Stimulated activated CD8-positive, alpha-beta memory T cell treated with anti-CD3 and anti-CD28 coated beads, Interleukin-15, amount 100 ng/mL, for 48 hours (primary cell): ENCODE results near the gene OR2T12.
"Not testable (repeated sequence)": the region's sequence is repeated elsewhere in the genome, so short reads cannot be mapped to it uniquely, and the experiment has no call there.

Experiments used
- DNase-seq, 2 donors: peaks; one replicate each; pipeline ENCODE4 v3.0.0-alpha.2; 2020; ENCODE audit warnings: low read depth in 2 of 2

The OR2T12 gene, protein sequence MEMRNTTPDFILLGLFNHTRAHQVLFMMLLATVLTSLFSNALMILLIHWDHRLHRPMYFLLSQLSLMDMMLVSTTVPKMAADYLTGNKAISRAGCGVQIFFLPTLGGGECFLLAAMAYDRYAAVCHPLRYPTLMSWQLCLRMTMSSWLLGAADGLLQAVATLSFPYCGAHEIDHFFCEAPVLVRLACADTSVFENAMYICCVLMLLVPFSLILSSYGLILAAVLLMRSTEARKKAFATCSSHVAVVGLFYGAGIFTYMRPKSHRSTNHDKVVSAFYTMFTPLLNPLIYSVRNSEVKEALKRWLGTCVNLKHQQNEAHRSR

DNA sequence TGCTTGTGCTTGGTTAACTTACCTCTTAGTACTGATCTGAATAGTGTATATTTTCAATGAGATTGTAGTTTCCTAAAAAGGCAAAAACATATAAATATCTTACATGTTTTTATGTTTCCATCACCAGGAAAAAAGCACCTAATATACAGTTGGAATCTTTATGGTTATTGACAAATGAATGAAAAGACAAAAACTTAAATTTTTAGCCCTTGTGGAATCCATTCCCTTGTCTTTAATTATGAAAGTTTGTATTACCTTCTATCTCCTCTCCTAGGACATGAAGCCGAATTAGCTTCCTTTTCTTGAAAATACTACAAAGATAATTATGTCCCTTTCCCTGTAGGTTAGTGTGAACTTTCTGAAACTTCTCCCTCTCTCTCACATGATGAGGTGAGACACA, at the start of gene OR2T12:
Gene OR2T12 (minus strand): TSS at position 101 of the 400 bp plus-strand sequence. CDS start 7,846 bp downstream, outside the sequence.
- DNase-seq, result no peak

DNA sequence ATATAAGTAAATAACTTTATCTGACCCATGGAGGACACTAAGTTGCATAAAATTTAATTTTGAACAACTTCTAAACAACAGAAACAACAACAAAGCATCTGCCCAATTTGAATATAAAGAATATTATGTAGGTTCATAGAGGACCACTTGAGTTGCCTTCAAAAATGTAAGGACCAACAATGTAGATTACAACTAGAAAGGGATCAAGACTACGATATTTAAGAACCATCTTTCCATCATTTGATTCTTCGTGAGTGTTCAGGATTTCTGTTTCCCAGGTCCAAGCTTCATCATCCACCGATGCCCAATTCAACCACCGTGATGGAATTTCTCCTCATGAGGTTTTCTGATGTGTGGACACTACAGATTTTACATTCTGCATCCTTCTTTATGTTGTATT, 45.3 kb upstream of the OR2T12 start, which contains the start of gene OR14C36:
Gene OR14C36 (plus strand): TSS at position 301 of the 400 bp plus-strand sequence. CDS start 0 bp downstream, at position 301.
- DNase-seq, result no peak

DNA sequence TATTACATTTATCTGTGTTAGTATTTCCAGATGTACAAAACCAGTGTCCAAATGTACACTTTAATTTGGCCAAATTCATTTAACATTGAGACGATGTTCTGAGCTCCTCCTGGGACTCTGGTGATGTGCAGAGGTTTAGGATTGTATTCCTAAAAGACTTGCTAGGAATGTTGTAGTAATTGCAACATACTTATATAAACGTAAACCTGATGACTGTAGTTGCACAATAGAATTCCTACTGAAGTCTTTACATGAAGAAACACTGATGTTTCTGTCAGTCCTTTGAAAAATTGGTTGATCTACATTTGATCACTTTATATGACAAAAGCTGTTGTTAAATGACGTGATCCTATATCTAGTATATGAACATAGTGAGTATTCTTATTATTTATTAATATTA, 40.2 kb upstream of the OR2T12 start:
- no peak for DNase-seq

DNA sequence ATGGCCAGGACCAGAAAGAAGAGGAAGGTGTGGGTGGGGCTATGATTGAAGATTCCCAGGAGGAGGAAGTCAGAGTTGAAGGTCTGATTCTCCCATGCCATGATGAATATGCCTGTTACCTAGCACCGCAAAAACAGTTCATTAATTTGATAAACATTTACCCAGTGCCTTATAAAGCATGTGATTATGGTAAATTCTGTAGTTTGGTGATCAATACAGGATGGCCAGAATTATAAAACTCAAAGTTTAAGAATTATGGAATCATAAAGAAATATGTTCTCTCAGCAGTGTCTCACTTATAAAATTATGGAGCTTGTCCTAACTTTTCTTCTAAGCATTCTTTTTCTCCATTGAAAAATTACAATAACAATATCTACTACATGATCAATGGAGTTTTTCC, 21.2 kb upstream of the OR2T12 start, which contains the start of gene OR2M7:
Gene OR2M7 (minus strand): TSS at position 101 of the 400 bp plus-strand sequence. CDS start 0 bp downstream, at position 101.
- no peak for DNase-seq

DNA sequence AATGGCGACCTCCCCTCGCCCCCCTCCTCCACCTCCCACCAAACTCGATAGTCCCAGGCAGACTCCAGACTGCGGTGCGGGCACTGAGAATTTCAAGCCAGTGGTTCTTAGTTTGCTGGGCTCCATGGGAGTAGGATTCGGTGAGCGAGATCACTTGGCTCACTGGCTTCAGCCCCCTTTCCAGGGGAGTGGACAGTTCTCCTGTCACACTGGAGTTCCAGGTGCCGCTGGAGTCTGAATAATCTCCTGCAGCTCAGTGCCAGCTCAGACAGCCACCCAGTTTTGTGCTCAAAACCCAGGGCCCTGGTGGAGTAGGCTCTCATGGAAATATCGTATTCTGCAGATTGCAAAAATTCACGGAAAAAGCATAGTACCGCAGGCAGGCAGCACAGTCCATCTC, 13.6 kb upstream of the OR2T12 start:
- DNase-seq, result no peak

DNA sequence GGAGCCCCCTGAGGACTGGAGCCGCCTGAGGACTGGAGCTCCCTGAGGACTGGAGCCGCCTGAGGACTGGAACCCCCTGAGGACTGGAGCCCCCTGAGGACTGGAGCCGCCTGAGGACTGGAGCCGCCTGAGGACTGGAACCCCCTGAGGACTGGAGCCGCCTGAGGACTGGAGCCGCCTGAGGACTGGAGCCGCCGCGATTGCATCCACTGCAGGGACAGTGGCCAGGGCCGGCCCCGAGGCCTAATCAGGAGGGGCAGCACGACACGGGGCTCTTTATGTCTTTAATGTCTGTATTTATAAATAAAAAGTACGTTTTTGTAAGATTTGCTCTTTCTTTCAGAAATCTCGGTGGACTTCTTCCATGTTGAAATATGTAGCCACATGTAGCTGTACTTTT, 3.5 kb upstream of the OR2T12 start:
- not testable (repeated sequence) for DNase-seq

DNA sequence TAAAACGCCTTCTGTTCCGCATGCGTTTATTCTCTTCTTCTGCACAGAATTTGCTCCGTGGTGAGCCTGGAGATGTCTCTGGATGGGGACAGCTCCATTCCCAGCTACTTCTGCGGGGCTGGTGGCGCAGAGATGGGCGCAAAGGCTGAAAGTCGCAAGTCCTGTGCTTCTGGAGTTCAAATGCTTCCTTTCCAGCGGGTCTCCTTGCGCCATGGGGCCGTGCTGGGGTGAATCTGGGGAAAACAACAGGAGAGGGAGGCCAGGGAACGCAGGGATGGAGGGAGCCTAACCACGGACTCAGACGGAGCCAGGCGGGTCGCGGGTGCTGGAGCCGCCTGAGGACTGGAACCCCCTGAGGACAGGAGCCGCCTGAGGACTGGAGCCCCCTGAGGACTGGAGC, 2.9 kb upstream of the OR2T12 start:
- DNase-seq, result no peak

DNA sequence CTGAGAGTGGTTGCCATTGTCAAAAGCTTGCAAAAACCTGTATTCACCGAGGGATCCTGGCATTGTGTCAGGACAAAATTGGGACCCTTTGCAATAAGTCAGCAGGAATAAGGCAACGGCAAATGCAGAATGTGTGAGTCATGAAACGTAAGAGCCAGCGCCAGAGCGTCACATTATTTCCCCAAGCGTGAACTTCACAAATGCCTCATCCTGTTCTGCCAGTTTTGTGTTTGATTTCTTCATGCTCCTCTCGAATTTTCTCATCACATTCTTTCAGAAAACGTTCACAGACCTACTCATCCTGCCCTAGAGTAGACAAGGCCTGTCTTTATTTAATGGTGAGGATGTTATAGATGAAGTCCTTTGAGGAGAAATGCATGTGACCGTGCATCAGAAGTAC, 2.4 kb upstream of the OR2T12 start:
- not testable (repeated sequence) for DNase-seq

DNA sequence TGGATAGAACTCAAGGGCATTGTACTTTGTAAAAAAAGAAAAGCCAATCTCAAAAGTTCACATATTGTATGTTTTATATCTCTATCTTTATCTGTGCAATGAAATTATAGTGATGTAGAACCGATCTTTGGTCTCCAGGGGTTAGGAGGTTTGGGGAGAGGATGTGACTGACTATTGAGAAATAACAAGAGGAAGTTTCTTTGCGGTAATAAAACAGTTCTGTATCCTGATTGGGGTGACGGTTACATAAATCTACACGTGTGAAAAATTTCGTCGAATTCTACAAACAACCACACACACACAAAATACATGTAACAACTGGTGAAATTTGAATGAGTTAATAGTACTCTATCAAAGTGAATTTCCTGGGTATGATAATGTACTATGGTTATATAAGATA, 14.8 kb downstream of the OR2T12 start:
- DNase-seq, result no peak

DNA sequence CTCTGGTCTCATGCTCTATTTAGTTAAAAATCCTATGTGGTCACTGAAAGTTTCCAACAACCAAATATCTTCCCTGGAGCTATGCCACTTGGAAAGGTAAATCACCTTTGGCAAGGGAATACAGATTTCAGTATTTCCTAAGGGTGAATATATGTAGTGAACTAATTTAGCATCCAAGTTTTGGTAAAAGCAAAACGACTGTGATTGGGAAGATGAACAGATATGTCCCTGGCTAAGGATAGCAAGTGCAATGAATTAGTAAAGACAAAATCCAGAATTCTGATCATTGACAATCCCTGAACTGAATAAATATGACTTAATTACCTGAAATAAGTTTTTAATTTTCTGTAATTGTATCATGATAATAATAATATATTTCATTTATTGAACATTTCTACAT, 25.3 kb downstream of the OR2T12 start, which contains the start of gene OR2T33:
Gene OR2T33 (minus strand): TSS at position 101 of the 400 bp plus-strand sequence. CDS start 4,162 bp downstream, outside the sequence.
- no peak for DNase-seq

DNA sequence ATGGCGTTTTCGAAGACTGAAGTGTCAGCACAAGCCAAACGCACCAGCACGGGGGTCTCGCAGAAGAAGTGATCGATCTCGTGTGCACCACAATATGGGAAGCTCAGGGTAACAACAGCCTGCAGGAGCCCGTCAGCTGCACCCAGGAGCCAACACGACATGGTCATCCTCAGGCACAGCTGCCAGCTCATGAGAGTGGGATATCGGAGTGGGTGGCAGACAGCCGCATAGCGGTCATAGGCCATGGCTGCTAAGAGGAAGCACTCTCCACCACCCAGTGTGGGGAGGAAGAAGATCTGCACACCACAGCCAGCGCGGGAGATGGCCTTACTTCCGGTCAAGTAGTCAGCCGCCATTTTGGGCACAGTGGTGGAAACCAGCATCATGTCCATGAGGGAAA, 30.0 kb downstream of the OR2T12 start:
- not testable (repeated sequence) for DNase-seq

DNA sequence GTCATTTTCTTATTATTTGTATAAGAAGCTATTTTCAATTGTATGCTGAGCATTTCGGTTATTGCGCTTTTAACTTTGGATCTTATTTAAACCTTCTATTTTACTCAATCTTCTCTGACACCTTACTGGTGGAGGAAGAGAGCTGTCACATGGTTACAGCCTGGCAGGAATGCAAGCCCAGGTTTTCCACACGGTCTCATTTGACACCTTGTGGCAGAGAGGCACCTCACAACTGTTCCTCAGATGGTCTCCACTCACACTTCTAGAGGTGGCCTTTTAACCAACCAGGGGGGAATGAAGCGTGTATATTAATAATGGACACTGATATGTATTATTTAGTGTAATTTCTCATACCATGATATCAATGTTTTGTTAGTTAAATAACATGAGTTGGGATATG, 35.0 kb downstream of the OR2T12 start:
- no peak for DNase-seq

DNA sequence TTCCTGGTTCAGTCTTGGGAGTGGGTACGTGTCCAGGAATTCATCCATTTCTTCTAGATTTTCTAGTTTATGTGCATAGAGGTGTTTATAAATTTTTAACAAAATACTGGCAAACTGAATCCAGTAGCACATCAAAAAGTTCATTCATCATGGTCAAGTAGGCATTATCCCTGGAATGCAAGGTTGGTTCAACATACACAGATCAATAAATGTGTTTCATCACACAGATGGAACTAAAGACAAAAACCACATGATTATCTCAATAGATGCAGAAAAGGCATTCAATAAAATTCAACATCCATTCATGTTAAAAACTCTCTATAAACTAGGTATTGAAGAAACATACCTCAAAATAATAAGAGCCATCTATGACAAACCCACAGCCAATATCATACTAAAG, 43.9 kb downstream of the OR2T12 start:
- not testable (repeated sequence) for DNase-seq

DNA sequence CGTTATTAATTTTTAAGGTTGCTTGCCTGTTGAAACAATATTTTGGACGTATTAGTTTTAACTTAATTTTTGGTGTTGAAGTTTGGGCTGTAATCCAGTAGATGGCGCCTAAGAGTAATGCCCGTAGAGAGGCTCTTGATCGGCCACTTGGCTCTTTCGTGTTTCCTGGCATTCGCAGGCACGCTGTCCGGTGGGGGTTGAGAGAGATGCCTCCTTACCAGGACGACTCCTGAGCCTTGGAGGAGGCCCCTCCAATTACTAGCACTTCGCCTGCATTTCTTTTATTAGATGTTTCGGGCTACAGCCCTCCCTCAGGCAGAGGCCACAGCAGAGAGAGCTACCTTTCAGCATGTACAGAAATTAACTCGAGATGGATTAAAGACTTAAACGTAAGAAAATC, 60.0 kb downstream of the OR2T12 start:
- DNase-seq, result peak in 1 of 2 donors; percentile 2
